Activated naive CD4-positive, alpha-beta T cell treated with anti-CD3 and anti-CD28 coated beads for 36 hours (primary cell): ENCODE results near the gene COMMD1. TPM values are rescaled to one million over a fixed set of nuclear protein-coding genes. Genes with fewer than 3 reads are reported as not detected.

Experiments used
- CTCF ChIA-PET: fragments of 350-600 bp; sonication (Branson Sonifier 250); formaldehyde crosslinking; loops from one replicate; lab custom pipeline; 2021; ENCODE audit warnings: antibody characterized with exemption; lab: Charles Lee
- DNase-seq: peaks from one replicate; pipeline ENCODE4 v3.0.0-alpha.2; 2020
- H3K27ac Mint-ChIP-seq: one replicate; pipeline ENCODE4 v1.8.0; 2021; ENCODE audit warnings: mild to moderate bottlenecking, mixed read lengths
- H3K27me3 Mint-ChIP-seq: one replicate; pipeline ENCODE4 v1.8.0; 2021; ENCODE audit warnings: low read depth, mixed read lengths
- H3K36me3 Mint-ChIP-seq: one replicate; pipeline ENCODE4 v1.8.0; 2021; ENCODE audit warnings: low read depth, mixed read lengths
- H3K4me1 Mint-ChIP-seq: one replicate; pipeline ENCODE4 v1.8.0; 2021; ENCODE audit warnings: low read depth, mixed read lengths
- H3K4me3 Mint-ChIP-seq: one replicate; pipeline ENCODE4 v1.8.0; 2021; ENCODE audit warnings: mild to moderate bottlenecking, moderate library complexity, mixed read lengths
- H3K9me3 Mint-ChIP-seq: one replicate; pipeline ENCODE4 v1.8.0; 2021; ENCODE audit warnings: mixed read lengths
- intact Hi-C: fragments of 100-400 bp; cut with micrococcal nuclease; formaldehyde crosslinking; loops from one replicate; pipeline ENCODE4 v1.15.1; 2023
- total RNA-seq, 2 experiments: library from RNA; stranded (reverse); gene quantifications; one replicate each; pipeline ENCODE4 v1.2.3, GENCODE V29; 2021

COMMD1 gene
- total RNA-seq, 2 experiments from 2014 or later = 26.9 to 29.5 TPM

- DNase-seq = no peak
- intact Hi-C loops = no loop called here
- CTCF ChIA-PET = no interaction called here
- Mint-ChIP-seq H3K27ac (no peak overlapping the region), H3K9me3 (peaks cover 7% of the 10 kb centered on the region), H3K27me3 (no peaks in the 10 kb centered on the region), H3K36me3 (peaks cover 21% of the 10 kb centered on the region), H3K4me3 (no peak overlapping the region), H3K4me1 (no peaks in the 10 kb centered on the region)
Observed at GRCh38 chr2:62071760-62072680, 166.5 kb downstream of the COMMD1 start.

GRCh38 chr2:62074233-62074632 is 168.8 kb downstream of the COMMD1 start:
- Mint-ChIP-seq H3K27me3 (no peaks in the 10 kb centered on the region), H3K4me3 (no peak overlapping the region), H3K36me3 (peaks cover 21% of the 10 kb centered on the region), H3K27ac (no peak overlapping the region), H3K4me1 (no peaks in the 10 kb centered on the region), H3K9me3 (peaks cover 4% of the 10 kb centered on the region)
- no peak for DNase-seq
- CTCF ChIA-PET = no interaction called here
- intact Hi-C loops = no loop called here

- no peak overlapping the region for H3K27ac Mint-ChIP-seq
- H3K27me3 Mint-ChIP-seq = no peaks in the 10 kb centered on the region
- CTCF ChIA-PET = no interaction called here
- H3K4me1 Mint-ChIP-seq = no peaks in the 10 kb centered on the region
- no peak overlapping the region for H3K4me3 Mint-ChIP-seq
- peaks cover 16% of the 10 kb centered on the region for H3K36me3 Mint-ChIP-seq
- intact Hi-C loops = no loop called here
- no peak for DNase-seq
- H3K9me3 Mint-ChIP-seq = peaks cover 2% of the 10 kb centered on the region
Observed at GRCh38 chr2:62076980-62077638, 171.6 kb downstream of the COMMD1 start.

- H3K4me3 Mint-ChIP-seq = no peak overlapping the region
- H3K27ac Mint-ChIP-seq = no peak overlapping the region
- no peaks in the 10 kb centered on the region for H3K27me3 Mint-ChIP-seq
- no peaks in the 10 kb centered on the region for H3K4me1 Mint-ChIP-seq
- peaks cover 6% of the 10 kb centered on the region for H3K36me3 Mint-ChIP-seq
- CTCF ChIA-PET = interaction anchor here (0.6 kb wide), 1 partner anchor 1039 kb away, joined by 6 read pairs; no protein-coding TSS in a partner anchor
- intact Hi-C loops = no loop called here
- DNase-seq = no peak
- no peaks in the 10 kb centered on the region for H3K9me3 Mint-ChIP-seq
Observed at GRCh38 chr2:62084801-62085200, 179.3 kb downstream of the COMMD1 start.

GRCh38 chr2:62089658-62090057 is 184.2 kb downstream of the COMMD1 start:
- Mint-ChIP-seq H3K9me3 (no peaks in the 10 kb centered on the region), H3K27ac (no peak overlapping the region), H3K4me3 (no peak overlapping the region), H3K27me3 (no peaks in the 10 kb centered on the region), H3K4me1 (no peaks in the 10 kb centered on the region), H3K36me3 (no peaks in the 10 kb centered on the region)
- no peak for DNase-seq
- intact Hi-C loops = no loop called here
- CTCF ChIA-PET = no interaction called here

GRCh38 chr2:62091471-62091870 is 186.0 kb downstream of the COMMD1 start:
- intact Hi-C loops = no loop called here
- H3K4me1 Mint-ChIP-seq = no peaks in the 10 kb centered on the region
- no peaks in the 10 kb centered on the region for H3K9me3 Mint-ChIP-seq
- no peaks in the 10 kb centered on the region for H3K36me3 Mint-ChIP-seq
- CTCF ChIA-PET = interaction anchor here (0.6 kb wide), 1 partner anchor 92 kb away, joined by 4 read pairs; no protein-coding TSS in a partner anchor
- DNase-seq = no peak
- no peaks in the 10 kb centered on the region for H3K27me3 Mint-ChIP-seq
- H3K27ac Mint-ChIP-seq = no peak overlapping the region
- no peak overlapping the region for H3K4me3 Mint-ChIP-seq

- Mint-ChIP-seq H3K36me3 (peaks cover 1% of the 10 kb centered on the region), H3K27me3 (no peaks in the 10 kb centered on the region), H3K4me3 (no peak overlapping the region), H3K27ac (no peak overlapping the region), H3K9me3 (no peaks in the 10 kb centered on the region), H3K4me1 (no peaks in the 10 kb centered on the region)
- CTCF ChIA-PET = no interaction called here
- DNase-seq = no peak
- intact Hi-C loops = no loop called here
Observed at GRCh38 chr2:62099050-62099449, 193.6 kb downstream of the COMMD1 start.

- Mint-ChIP-seq H3K4me1 (no peaks in the 10 kb centered on the region), H3K27me3 (no peaks in the 10 kb centered on the region), H3K9me3 (no peaks in the 10 kb centered on the region), H3K27ac (no peak overlapping the region), H3K4me3 (no peak overlapping the region), H3K36me3 (peaks cover 1% of the 10 kb centered on the region)
- no peak for DNase-seq
- CTCF ChIA-PET = no interaction called here
- intact Hi-C loops = no loop called here
Observed at GRCh38 chr2:62099523-62100175, 194.2 kb downstream of the COMMD1 start.

- no peaks in the 10 kb centered on the region for H3K9me3 Mint-ChIP-seq
- peaks cover 1% of the 10 kb centered on the region for H3K36me3 Mint-ChIP-seq
- H3K4me3 Mint-ChIP-seq = no peak overlapping the region
- H3K27ac Mint-ChIP-seq = no peak overlapping the region
- H3K4me1 Mint-ChIP-seq = no peaks in the 10 kb centered on the region
- no peaks in the 10 kb centered on the region for H3K27me3 Mint-ChIP-seq
- CTCF ChIA-PET = interaction anchor here (0.5 kb wide), 1 partner anchor 45 kb away, joined by 3 read pairs; no protein-coding TSS in a partner anchor
- intact Hi-C loops = no loop called here
- DNase-seq = no peak
Observed at GRCh38 chr2:62101886-62102285, 196.4 kb downstream of the COMMD1 start.

GRCh38 chr2:62102402-62102920 is 197.0 kb downstream of the COMMD1 start:
- DNase-seq = no peak
- CTCF ChIA-PET = interaction anchor here (0.5 kb wide), 1 partner anchor 45 kb away, joined by 3 read pairs; no protein-coding TSS in a partner anchor
- no peaks in the 10 kb centered on the region for H3K27me3 Mint-ChIP-seq
- no peaks in the 10 kb centered on the region for H3K4me1 Mint-ChIP-seq
- no peak overlapping the region for H3K4me3 Mint-ChIP-seq
- H3K9me3 Mint-ChIP-seq = no peaks in the 10 kb centered on the region
- peaks cover 1% of the 10 kb centered on the region for H3K36me3 Mint-ChIP-seq
- intact Hi-C loops = no loop called here
- no peak overlapping the region for H3K27ac Mint-ChIP-seq

GRCh38 chr2:62109554-62109953 is 204.1 kb downstream of the COMMD1 start:
- peaks cover 1% of the 10 kb centered on the region for H3K36me3 Mint-ChIP-seq
- intact Hi-C loops = no loop called here
- CTCF ChIA-PET = no interaction called here
- H3K4me1 Mint-ChIP-seq = no peaks in the 10 kb centered on the region
- no peaks in the 10 kb centered on the region for H3K27me3 Mint-ChIP-seq
- no peak overlapping the region for H3K4me3 Mint-ChIP-seq
- no peak overlapping the region for H3K27ac Mint-ChIP-seq
- no peaks in the 10 kb centered on the region for H3K9me3 Mint-ChIP-seq
- no peak for DNase-seq

- DNase-seq = no peak
- no peak overlapping the region for H3K27ac Mint-ChIP-seq
- CTCF ChIA-PET = no interaction called here
- H3K36me3 Mint-ChIP-seq = peaks cover 1% of the 10 kb centered on the region
- no peaks in the 10 kb centered on the region for H3K27me3 Mint-ChIP-seq
- intact Hi-C loops = no loop called here
- no peaks in the 10 kb centered on the region for H3K9me3 Mint-ChIP-seq
- H3K4me1 Mint-ChIP-seq = no peaks in the 10 kb centered on the region
- no peak overlapping the region for H3K4me3 Mint-ChIP-seq
Observed at GRCh38 chr2:62110415-62111025, 205.0 kb downstream of the COMMD1 start.
